Neural progenitor cell (in vitro differentiated cells): ENCODE measurements around the gene EPHB2. TPM values are rescaled to one million over a fixed set of nuclear protein-coding genes. Genes with fewer than 3 reads are reported as not detected.

Experiments used
- DNase-seq: peaks from one replicate; pipeline ENCODE4 v3.0.0-alpha.2; 2016; ENCODE audit warnings: low spot score
- H2AFZ ChIP-seq: fragments of 200-600 bp; sonication (generic); replicated peaks from 2 replicates; pipeline ENCODE4 v1.6.1; 2016; ENCODE audit warnings: antibody characterized with exemption
- H3F3A ChIP-seq: fragments of 200-600 bp; sonication (generic); 2 replicates; pipeline ENCODE4 v1.6.1; 2016; ENCODE audit warnings: antibody characterized with exemption, low read depth
- H3K27ac ChIP-seq: fragments of 200-600 bp; sonication (generic); 2 replicates; pipeline ENCODE4 v1.5.1; 2016; ENCODE audit warnings: mild to moderate bottlenecking
- H3K27me3 ChIP-seq: fragments of 200-600 bp; sonication (generic); 2 replicates; pipeline ENCODE4 v1.6.1; 2016; ENCODE audit warnings: mild to moderate bottlenecking, moderate library complexity
- H3K36me3 ChIP-seq: fragments of 200-600 bp; sonication (generic); 2 replicates; pipeline ENCODE4 v1.5.1; 2016
- H3K4me1 ChIP-seq: fragments of 200-600 bp; sonication (generic); 2 replicates; pipeline ENCODE4 v1.6.1; 2016; ENCODE audit warnings: mixed run types
- H3K4me2 ChIP-seq: fragments of 200-600 bp; sonication (generic); 2 replicates; pipeline ENCODE4 v1.6.1; 2016
- H3K4me3 ChIP-seq: fragments of 200-600 bp; sonication (generic); 2 replicates; pipeline ENCODE4 v1.5.1; 2016
- H3K79me2 ChIP-seq: fragments of 200-600 bp; sonication (generic); 2 replicates; pipeline ENCODE4 v1.6.1; 2016; ENCODE audit warnings: low read depth
- H3K9ac ChIP-seq: fragments of 200-600 bp; sonication (generic); 2 replicates; pipeline ENCODE4 v1.6.1; 2016
- H3K9me3 ChIP-seq: fragments of 200-600 bp; sonication (generic); 2 replicates; pipeline ENCODE4 v1.5.1; 2016; ENCODE audit warnings: low read depth
- H4K20me1 ChIP-seq: fragments of 200-600 bp; sonication (generic); 2 replicates; pipeline ENCODE4 v1.6.1; 2016; ENCODE audit warnings: low read depth
- H3K27ac Mint-ChIP-seq: 3 replicates; pipeline ENCODE4 v1.8.0; 2021; ENCODE audit warnings: mixed read lengths
- H3K27me3 Mint-ChIP-seq: 2 replicates; pipeline ENCODE4 v1.8.0; 2022; ENCODE audit warnings: low read depth, mild to moderate bottlenecking, inconsistent platforms, moderate library complexity, mixed read lengths; ENCODE audit not compliant: insufficient read depth
- H3K36me3 Mint-ChIP-seq: 3 replicates; pipeline ENCODE4 v1.8.0; 2021; ENCODE audit warnings: mixed read lengths
- H3K4me1 Mint-ChIP-seq: 3 replicates; pipeline ENCODE4 v1.8.0; 2021; ENCODE audit warnings: mixed read lengths
- H3K4me3 Mint-ChIP-seq: 3 replicates; pipeline ENCODE4 v1.8.0; 2021; ENCODE audit warnings: mild to moderate bottlenecking, moderate library complexity, mixed read lengths
- H3K9me3 Mint-ChIP-seq: 3 replicates; pipeline ENCODE4 v1.8.0; 2020; ENCODE audit warnings: mixed read lengths
- EZH2 ChIP-seq: fragments of 200-600 bp; sonication (generic); IDR thresholded peaks from 2 replicates; pipeline ENCODE4 v1.6.1; 2017; ENCODE audit warnings: antibody characterized with exemption, mild to moderate bottlenecking, moderate library complexity
- EZH2phosphoT487 ChIP-seq: fragments of 200-600 bp; sonication (generic); IDR thresholded peaks from 2 replicates; pipeline ENCODE4 v1.6.1; 2017; ENCODE audit warnings: antibody characterized with exemption
- total RNA-seq: library from RNA; depleted of rRNA; stranded (reverse); fragments of >200 nt; gene quantifications from 2 replicates; pipeline ENCODE4 v1.2.3, GENCODE V29; 2015; ENCODE audit warnings: low replicate concordance
- TF ChIP-seq, protein P1 (sequence below): fragments of 200-600 bp; sonication (generic); IDR thresholded peaks from 2 replicates; pipeline ENCODE4 v1.5.1; 2017; ENCODE audit warnings: antibody characterized with exemption, mild to moderate bottlenecking

The EPHB2 gene
- total RNA-seq, 1 donor from 2014 or later: 38.3 TPM

DNA sequence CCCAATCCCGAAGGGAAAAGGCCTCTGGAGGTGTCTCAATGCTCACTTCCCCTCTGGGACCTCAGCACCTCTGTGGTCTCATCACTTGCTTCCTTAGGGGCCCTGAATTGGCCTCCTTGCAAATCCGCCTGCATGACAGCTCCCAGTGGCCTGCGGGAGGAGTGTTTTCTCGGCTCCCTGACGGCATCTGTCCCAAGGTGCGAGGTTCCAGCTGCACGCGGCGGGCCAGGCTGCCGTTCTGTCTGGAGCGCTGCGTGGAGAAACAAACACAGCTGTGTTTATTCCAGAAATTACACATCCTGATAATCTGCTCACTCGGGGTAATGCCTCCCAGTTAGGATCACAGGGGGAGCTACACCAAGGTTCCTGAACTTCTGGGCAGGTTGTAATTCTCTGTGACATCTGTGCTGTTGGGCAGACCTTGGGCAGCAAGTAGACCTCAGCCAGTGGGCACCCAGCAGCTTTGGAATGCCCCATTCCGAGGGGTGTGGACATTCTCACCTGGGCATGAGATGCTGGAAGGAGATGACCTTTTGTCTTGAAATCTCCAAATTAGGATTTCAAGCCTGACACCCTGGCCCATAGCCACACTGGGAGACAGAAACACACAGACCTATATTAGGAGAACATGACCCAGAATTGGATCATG, 18.2 kb downstream of the EPHB2 start:
- H3K4me1 Mint-ChIP-seq: peaks cover 24% of the 10 kb centered on the region
- H3K27ac Mint-ChIP-seq: peak overlapping the region; percentile 27
- H2AFZ ChIP-seq: no peak overlapping the region
- no peak overlapping the region for H3K27ac ChIP-seq
- H3K27me3 Mint-ChIP-seq: peaks cover 4% of the 10 kb centered on the region
- H3K36me3 ChIP-seq: no peaks in the 10 kb centered on the region
- H3K9me3 ChIP-seq: no peaks in the 10 kb centered on the region
- H3F3A ChIP-seq: peaks cover 7% of the 10 kb centered on the region
- no peak overlapping the region for H3K9ac ChIP-seq
- H3K9me3 Mint-ChIP-seq: no peaks in the 10 kb centered on the region
- H3K4me3 Mint-ChIP-seq: no peak overlapping the region
- H3K79me2 ChIP-seq: peaks cover 54% of the 10 kb centered on the region
- H3K4me3 ChIP-seq: no peak overlapping the region
- peaks cover 5% of the 10 kb centered on the region for H3K36me3 Mint-ChIP-seq
- H3K4me1 ChIP-seq: peaks cover 10% of the 10 kb centered on the region
- H3K4me2 ChIP-seq: no peak overlapping the region
- no peak for DNase-seq
- H4K20me1 ChIP-seq: peaks cover 94% of the 10 kb centered on the region
- H3K27me3 ChIP-seq: no peaks in the 10 kb centered on the region
- no peak for TF ChIP-seq EZH2
- no peak for TF ChIP-seq EZH2phosphoT487
- TF ChIP-seq, protein P1, sequence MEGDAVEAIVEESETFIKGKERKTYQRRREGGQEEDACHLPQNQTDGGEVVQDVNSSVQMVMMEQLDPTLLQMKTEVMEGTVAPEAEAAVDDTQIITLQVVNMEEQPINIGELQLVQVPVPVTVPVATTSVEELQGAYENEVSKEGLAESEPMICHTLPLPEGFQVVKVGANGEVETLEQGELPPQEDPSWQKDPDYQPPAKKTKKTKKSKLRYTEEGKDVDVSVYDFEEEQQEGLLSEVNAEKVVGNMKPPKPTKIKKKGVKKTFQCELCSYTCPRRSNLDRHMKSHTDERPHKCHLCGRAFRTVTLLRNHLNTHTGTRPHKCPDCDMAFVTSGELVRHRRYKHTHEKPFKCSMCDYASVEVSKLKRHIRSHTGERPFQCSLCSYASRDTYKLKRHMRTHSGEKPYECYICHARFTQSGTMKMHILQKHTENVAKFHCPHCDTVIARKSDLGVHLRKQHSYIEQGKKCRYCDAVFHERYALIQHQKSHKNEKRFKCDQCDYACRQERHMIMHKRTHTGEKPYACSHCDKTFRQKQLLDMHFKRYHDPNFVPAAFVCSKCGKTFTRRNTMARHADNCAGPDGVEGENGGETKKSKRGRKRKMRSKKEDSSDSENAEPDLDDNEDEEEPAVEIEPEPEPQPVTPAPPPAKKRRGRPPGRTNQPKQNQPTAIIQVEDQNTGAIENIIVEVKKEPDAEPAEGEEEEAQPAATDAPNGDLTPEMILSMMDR: no peak

DNA sequence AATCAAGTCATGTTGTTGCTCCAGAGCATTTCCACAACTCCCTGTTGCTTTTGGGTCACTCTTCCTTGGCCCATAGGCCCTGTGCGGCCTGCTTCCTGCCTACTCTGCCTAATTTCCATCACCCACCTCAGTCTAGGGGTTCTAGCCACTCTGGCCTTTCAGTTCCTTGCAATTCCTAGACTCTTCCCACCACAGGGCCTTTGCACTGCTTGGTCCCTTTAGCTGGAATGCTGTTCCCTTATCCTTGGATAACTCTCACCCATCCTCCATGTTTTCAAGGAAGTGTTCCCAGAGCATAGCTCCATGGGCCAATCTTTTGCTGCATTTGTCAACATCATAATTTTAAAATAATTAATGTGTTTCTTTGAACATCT, 18.7 kb downstream of the EPHB2 start:
- Mint-ChIP-seq H3K4me1 (peaks cover 20% of the 10 kb centered on the region), H3K27ac (peak overlapping the region; percentile 27), H3K4me3 (no peak overlapping the region), H3K9me3 (no peaks in the 10 kb centered on the region), H3K36me3 (peaks cover 3% of the 10 kb centered on the region), H3K27me3 (no peaks in the 10 kb centered on the region)
- H3K27ac ChIP-seq: no peak overlapping the region
- TF ChIP-seq EZH2phosphoT487: no peak
- TF ChIP-seq, protein P1: no peak
- no peak for TF ChIP-seq EZH2
- H3K9me3 ChIP-seq: no peaks in the 10 kb centered on the region
- H3K4me1 ChIP-seq: peaks cover 7% of the 10 kb centered on the region
- no peak for DNase-seq
- H4K20me1 ChIP-seq: peaks cover 94% of the 10 kb centered on the region
- no peak overlapping the region for H2AFZ ChIP-seq
- peaks cover 7% of the 10 kb centered on the region for H3F3A ChIP-seq
- no peaks in the 10 kb centered on the region for H3K27me3 ChIP-seq
- no peak overlapping the region for H3K9ac ChIP-seq
- no peak overlapping the region for H3K4me3 ChIP-seq
- H3K36me3 ChIP-seq: no peaks in the 10 kb centered on the region
- no peak overlapping the region for H3K4me2 ChIP-seq
- peaks cover 48% of the 10 kb centered on the region for H3K79me2 ChIP-seq

DNA sequence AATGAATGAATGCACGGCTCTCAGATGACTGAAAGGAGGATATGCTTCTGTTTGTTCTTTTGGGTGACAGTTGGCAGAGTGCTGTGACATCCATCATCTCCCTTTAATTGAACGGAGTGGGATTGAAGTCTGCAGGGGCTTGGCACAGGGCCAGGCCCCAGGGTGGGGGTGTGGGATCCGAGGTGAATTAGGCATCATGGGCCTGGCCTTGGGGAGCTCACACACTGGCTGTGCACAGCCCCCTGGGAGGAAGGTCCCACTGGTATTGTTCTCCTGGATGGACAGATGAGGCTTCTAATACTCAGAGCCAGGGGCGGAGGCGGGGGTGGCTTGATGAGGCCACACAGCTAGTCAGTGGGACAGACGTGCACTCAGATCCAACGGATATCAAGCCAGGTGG, 19.3 kb downstream of the EPHB2 start:
- no peak for DNase-seq
- Histone ChIP-seq H4K20me1 (peaks cover 94% of the 10 kb centered on the region), H3K4me2 (no peak overlapping the region), H3K79me2 (peaks cover 43% of the 10 kb centered on the region), H2AFZ (no peak overlapping the region), H3K9me3 (no peaks in the 10 kb centered on the region), H3K36me3 (no peaks in the 10 kb centered on the region), H3K9ac (no peak overlapping the region), H3F3A (peaks cover 7% of the 10 kb centered on the region), H3K4me1 (peaks cover 7% of the 10 kb centered on the region), H3K27ac (no peak overlapping the region), H3K4me3 (no peak overlapping the region), H3K27me3 (no peaks in the 10 kb centered on the region)
- Mint-ChIP-seq H3K9me3 (no peaks in the 10 kb centered on the region), H3K4me3 (no peak overlapping the region), H3K27ac (peak overlapping the region; percentile 27), H3K4me1 (peaks cover 20% of the 10 kb centered on the region), H3K27me3 (no peaks in the 10 kb centered on the region), H3K36me3 (peaks cover 3% of the 10 kb centered on the region)
- TF ChIP-seq EZH2phosphoT487: no peak
- no peak for TF ChIP-seq EZH2

DNA sequence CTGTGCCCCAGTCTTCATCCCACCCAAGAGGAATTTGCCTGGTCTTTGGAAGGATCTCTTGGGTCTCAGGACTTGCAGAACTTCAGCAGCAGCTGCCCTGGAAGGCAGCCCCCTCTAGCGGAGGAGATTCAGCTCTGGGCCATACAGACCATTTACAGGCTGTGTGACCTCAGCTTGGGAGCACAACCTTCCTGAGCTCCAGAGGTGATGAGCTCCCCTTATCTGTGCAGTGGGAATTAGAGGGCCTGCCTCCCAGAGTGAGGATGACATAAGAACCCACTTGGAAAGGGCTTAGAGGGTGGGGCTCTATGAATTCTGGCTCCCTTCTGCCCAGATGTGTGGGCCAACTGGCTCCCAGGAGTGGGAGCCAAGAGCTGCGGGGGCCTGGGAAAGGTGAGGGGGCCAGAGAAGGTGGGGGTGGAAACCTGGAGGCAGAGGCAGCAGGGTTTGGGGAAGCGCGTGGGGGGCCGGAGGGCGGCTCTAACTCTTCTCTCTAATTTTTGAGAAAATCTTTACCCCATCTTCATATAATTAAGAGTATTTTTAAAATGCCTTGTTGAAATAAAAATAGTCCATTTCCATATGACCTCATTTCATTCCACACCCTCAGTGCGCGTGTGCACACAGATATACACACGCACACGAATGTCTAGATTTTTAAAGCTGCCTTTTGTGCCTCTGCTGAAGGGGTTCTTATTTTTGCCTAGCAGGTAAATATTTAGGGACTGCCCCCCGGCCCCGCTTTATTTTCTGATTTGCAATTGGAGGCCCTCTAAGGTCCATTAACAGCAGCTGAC, 21.5 kb downstream of the EPHB2 start:
- no peak overlapping the region for H3K4me3 ChIP-seq
- H2AFZ ChIP-seq: no peak overlapping the region
- no peaks in the 10 kb centered on the region for H3K27me3 Mint-ChIP-seq
- H3K9me3 Mint-ChIP-seq: no peaks in the 10 kb centered on the region
- peaks cover 36% of the 10 kb centered on the region for H3K4me1 Mint-ChIP-seq
- H3K4me2 ChIP-seq: no peak overlapping the region
- no peak overlapping the region for H3K27ac ChIP-seq
- H3K4me1 ChIP-seq: peaks cover 21% of the 10 kb centered on the region
- H3K9me3 ChIP-seq: no peaks in the 10 kb centered on the region
- H3K9ac ChIP-seq: no peak overlapping the region
- no peaks in the 10 kb centered on the region for H3K36me3 Mint-ChIP-seq
- H3K79me2 ChIP-seq: peaks cover 39% of the 10 kb centered on the region
- no peaks in the 10 kb centered on the region for H3K36me3 ChIP-seq
- peaks cover 13% of the 10 kb centered on the region for H3F3A ChIP-seq
- H3K4me3 Mint-ChIP-seq: no peak overlapping the region
- DNase-seq: peak; percentile 50
- H3K27ac Mint-ChIP-seq: peak overlapping the region; percentile 72
- TF ChIP-seq EZH2: no peak
- TF ChIP-seq, protein P1: peak; percentile 51
- H3K27me3 ChIP-seq: no peaks in the 10 kb centered on the region
- peaks cover 95% of the 10 kb centered on the region for H4K20me1 ChIP-seq
